Forelimb muscle (tissue), 1 donor: ENCODE data around the gene ADAMTS9. TPM values are rescaled to one million over a fixed set of nuclear protein-coding genes. Genes with fewer than 3 reads are reported as not detected.

Experiments
- DNase-seq: peaks from one replicate; pipeline ENCODE4 v3.0.0-alpha.2; 2013; ENCODE audit warnings: low read depth
- polyA plus RNA-seq: library from polyadenylated mRNA; unstranded; fragments of 120-200 nt; gene quantifications from one replicate; pipeline ENCODE4 v1.2.1, GENCODE V29; 2013; ENCODE audit not compliant: insufficient read length

The ADAMTS9 gene
- polyA plus RNA-seq, 1 donor = 66.5 TPM

- DNase-seq = no peak
Measured at GRCh38 chr3:64536166-64536565, 151.6 kb downstream of the ADAMTS9 start.

DNA sequence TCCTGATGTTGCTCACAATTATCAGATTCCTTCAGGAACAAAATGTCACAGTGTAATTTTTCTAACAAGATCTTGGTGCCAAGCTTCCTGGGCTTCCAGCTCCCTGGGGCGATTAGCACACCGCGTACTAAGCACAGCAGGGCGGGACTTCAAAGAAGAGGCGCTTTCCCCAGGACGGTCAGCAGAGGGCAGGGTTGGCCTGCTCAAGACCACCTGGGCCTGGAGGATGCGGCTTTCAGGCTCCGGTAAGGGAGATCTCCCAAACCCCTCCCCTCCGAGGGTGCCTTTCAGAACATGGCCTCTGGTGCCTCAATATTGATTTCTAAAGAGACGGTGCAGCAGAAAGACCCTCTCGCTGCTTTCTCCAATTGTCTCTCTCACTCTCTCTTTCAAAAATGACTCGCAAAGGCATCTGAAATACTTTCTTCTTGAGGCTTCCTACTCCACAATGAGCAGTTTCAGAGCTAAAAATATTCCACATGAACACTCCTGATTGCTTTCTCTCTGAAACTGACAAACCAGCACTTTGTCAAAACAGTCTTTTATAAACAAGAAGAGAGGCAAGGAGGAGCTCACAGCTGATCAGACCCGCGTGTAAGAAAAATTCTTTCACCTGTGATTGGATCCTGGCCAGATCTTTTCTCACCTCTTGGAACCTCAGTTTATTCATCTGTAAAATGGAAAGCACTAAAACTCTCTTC is 154.0 kb downstream of the ADAMTS9 start:
- DNase-seq = peak; percentile 71

- peak; percentile 38 for DNase-seq
Measured at GRCh38 chr3:64530434-64531049, 157.3 kb downstream of the ADAMTS9 start.

DNA sequence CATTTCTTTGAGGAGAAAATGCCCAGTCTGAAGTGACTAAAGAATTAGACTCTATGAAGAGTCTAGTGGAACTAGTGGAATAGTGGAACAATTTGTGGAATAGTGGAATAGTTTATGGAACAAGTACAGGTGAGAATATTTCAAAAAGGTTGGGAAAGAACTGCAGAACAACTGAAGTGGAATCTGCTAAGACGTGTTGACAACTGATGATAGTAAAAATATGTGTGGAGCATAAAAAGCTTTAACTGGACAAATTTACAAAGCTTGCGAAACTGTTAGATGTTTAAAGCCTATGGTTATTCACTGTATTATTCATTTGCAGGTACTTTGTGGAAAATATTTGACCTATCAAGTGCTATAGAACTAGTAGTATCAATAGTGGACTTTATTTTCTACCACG is 164.5 kb downstream of the ADAMTS9 start:
- no peak for DNase-seq

DNA sequence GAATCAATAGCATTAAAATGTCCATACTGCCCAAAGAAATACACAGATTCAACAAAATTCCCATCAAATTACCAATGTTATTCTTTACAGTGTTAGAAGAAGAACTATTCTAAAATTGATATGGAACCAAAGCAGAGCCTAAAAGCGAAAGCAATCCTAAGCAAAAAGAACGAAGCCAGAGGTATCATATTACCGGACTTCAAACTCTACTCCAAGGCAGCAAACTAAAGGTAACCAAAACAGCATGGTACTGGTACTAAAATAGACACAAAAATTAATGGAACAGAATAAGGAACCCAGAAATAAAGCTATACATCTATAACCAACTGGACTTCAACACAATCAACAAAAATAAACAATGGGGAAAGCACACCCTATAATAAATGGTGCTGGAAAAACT is 167.5 kb downstream of the ADAMTS9 start:
- no peak for DNase-seq

GRCh38 chr3:64518950-64519349 is 168.8 kb downstream of the ADAMTS9 start:
- DNase-seq = no peak

GRCh38 chr3:64518496-64518895 is 169.3 kb downstream of the ADAMTS9 start:
- DNase-seq = no peak

- no peak for DNase-seq
Measured at GRCh38 chr3:64514889-64515288, 172.9 kb downstream of the ADAMTS9 start.

- DNase-seq = no peak
Measured at GRCh38 chr3:64509206-64509605, 178.6 kb downstream of the ADAMTS9 start.

DNA sequence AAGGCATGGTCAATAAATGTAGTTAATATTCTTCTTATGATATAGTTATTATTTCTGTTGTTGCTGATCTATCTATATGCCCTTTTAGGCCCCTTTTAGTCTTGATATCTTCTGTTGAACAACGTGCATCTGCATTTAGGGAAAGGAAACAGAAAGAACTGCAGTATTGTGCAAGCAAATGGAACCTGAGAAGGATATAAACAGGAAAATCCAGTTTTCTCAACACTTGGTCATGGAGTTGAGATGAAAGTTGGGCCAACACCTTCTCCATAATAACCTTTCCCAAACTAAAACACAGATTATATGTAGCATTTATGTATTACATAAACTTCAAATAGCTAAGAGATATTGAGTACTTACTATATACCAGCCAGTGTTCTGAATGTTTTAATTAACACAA is 179.7 kb downstream of the ADAMTS9 start:
- DNase-seq = no peak

DNA sequence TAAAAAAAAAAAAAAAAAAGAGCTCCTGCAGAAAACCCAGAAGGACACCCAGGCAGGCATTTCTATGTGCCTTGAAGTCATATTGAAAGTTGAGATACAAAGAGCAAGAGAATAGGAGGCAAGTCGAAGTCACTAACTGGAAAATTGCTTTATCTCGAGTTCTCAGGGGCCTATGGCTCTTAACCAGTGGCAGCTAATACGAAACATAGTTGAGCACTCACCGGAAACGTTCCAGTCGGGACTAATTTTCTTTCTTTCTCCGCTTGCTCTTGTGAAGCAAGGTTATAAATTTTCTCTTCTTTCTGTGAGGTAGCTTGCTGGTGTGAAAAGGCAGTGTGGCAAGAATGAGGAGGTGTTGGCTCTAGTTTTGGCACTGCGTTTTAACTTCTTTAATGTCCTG is 181.5 kb downstream of the ADAMTS9 start:
- DNase-seq = no peak

DNA sequence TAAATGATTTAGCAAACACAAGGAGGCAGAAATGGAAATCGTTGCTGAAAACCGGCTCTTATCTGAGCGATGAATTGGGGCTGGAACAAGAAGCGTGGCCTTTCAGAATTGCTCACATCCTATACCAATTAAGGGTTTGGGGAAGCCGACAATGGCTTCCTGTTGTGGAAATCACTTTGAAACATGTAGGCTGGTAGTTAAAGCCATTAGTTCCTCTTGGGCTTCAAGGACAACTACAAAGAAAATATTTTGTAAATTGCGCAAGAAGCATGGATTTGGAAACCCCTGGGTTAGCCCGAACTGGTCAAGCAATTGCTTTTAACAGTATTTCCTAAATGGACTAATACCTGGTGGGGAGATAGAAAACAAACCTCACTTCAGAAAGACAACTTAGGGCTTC is 182.4 kb downstream of the ADAMTS9 start:
- no peak for DNase-seq

GRCh38 chr3:64502284-64502683 is 185.5 kb downstream of the ADAMTS9 start:
- no peak for DNase-seq

GRCh38 chr3:64501298-64501906 is 186.4 kb downstream of the ADAMTS9 start:
- DNase-seq = no peak

DNA sequence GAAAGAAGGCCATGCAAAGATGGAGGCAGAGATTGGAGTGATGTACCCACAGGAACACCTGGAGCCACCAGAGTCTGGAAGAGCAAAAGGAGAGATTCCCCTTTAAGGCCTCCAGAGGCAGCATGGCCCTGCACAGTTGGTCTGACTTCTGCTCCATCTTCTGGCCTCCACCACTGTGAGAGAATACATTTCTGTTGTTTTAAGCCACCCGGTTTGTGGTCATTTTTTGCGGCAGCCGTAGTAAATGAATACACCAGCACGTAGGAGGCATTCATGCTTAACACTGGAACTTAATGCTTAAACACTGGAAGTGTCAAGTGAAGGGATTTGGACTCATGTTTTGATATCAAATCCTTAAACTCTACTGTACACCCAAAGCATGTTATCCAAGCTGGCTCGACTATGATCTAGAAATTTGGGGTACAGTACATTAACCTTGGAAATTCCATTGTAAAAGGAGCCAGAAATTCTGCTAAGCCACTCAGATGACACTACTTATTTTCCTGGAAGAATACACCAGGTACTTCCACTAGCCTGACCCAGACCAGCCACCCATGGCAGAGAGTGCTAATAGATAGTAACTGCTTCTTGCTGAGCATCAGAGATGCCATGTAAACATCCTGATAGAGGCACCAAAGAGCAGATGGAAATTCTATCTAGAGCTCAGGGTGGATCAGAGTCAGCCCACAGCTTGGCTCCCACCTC is 190.9 kb downstream of the ADAMTS9 start:
- DNase-seq = no peak

DNA sequence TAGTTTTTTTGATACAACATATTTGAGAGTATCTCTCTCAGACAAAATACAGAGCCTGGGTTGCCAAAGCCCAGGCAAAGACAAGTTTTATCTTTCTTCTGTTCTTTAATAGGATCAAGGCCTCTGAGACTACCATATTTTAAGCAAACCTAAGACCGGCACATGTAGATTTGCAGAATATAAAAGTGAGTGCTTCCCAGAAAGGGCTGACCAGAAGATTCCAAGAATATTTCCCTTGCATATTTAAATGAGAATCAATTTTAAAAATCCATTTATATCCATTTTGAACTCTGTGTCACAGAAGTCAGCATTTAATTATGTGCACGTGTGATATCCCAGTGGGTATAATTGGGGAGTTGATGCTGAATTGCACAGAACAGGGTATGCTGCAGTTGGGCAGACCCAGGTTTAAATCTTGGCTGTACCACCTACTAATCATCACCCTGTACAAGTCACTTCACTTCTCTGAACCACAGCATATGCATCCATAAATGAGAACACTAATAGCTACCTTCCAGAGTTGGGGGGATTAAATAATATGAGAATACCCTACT is 191.9 kb downstream of the ADAMTS9 start:
- no peak for DNase-seq

GRCh38 chr3:64495121-64495780 is 192.5 kb downstream of the ADAMTS9 start:
- DNase-seq = no peak

DNA sequence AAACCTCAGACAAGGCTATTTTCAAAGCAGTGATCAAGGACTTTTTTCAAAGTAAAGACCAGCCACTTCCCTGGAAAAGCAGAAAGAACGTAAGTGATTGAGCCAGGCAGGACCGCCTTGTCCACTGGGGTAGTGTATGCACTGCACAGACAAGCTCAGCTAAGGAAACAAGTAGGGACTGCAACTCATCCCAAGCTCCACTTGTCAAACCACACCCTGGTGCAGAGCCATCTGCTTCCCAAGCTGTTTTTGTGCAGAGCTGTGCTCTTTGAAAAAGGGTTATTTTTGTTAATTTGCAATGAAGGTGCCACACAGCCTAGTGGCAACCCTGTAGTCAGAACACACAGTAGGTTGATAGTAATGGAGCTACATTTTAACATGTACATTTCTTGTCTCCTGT is 193.3 kb downstream of the ADAMTS9 start:
- no peak for DNase-seq

DNA sequence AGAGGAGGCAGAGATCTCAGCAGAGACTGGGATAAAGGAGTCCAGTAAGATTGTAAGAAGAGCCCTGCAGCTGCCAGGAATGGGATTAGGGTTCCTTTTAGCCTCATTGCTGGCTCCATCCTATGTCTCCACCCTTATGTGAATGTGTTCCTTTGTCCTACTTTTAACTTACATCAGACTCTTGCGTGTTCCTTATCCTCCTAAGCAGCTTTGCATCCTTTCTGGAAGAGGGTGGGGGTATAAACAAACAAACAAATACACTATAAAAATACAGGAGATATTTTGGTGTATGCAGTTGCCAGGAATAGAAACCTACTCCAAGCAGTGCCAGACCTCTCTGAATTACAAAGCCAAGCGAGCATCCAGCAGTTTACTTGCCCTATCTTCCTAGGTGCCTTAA is 194.7 kb downstream of the ADAMTS9 start:
- no peak for DNase-seq

- DNase-seq = no peak
Measured at GRCh38 chr3:64491843-64492242, 196.0 kb downstream of the ADAMTS9 start.

DNA sequence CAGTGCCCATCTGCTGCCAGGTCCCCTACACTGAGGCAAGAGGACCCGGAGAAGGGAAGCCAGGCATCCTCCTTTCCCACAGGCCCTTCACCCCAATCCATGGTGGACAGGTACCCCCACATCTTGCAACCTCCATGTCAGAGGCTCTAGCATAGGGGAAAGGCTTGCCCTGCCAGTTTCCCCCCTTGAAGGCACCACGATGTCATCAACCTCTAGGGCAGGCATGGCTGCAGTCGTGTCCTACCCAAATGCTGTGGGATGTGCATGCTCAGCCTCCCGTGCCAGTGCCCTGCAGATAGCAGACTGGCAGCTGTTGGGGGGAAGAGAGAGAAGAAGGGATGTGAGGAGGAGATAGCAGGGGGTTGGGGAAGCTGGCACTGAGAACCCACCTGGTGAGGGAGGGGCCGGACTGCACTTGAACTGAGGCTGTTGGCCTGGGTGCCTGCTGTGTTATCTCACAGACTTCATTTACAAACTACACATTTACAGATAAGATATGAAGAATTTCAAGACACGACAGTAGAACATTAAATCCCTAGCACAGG is 197.5 kb downstream of the ADAMTS9 start:
- DNase-seq = no peak
